ENCODE data around the gene ULBP2.
"Not testable (repeated sequence)": the region's sequence is repeated elsewhere in the genome, so short reads cannot be mapped to it uniquely, and the experiment has no call there.

Gene ULBP2

GRCh38 chr6:149901444-149902140, 40.2 kb upstream of the ULBP2 start:
- H3K9me3 Mint-ChIP-seq, result no peaks in the 10 kb centered on the region
- ATAC-seq (replicated peaks) (no peak), DNase-seq (no peak)
- peaks cover 7 to 12% of the 10 kb centered on the region in 2 donors for H3K4me1 Mint-ChIP-seq (ENCODE audit: low read depth in 2 of 2)
- H3K27me3 Mint-ChIP-seq, result peaks cover 17 to 49% of the 10 kb centered on the region in 2 donors
- H3K36me3 Mint-ChIP-seq (ENCODE audit: insufficient read depth), result no peaks in the 10 kb centered on the region
- no peak overlapping the region for H3K4me3 Mint-ChIP-seq
- no peak overlapping the region for H3K27ac Mint-ChIP-seq

DNA sequence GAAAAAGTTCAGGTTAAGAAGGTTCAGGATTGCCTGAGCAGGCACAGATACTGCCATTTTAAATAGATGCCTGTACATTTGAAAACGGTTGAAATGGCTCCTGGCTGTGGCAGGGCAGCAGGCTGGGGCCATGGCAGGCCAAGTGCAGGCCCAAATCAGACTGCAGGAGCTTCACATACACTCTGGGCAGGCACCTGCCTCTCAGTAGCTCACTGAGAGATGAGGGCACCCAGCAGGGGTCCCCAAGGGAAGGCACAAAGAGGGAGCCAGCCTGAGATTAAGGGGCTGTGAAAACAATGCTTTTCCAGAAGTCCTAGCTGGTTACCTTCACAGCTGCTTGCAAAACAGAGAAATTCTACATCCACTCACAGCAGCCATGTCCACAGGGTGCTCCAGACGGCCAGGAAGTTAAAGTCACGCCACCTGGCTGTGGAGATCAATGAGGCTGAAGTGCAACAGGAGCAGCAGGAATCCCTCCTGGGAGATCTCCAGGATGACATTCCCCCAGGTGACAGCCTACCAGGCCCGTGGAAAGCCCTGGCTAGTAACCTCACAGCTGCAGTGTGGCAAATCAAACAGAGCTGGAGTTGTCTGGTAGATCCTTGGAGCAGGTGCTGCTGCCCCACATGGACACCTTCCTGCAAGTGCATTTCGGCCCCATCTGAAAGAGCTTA, 37.7 kb upstream of the ULBP2 start:
- H3K36me3 Mint-ChIP-seq (ENCODE audit: insufficient read depth), result no peaks in the 10 kb centered on the region
- peaks cover 3 to 7% of the 10 kb centered on the region in 2 donors for H3K9me3 Mint-ChIP-seq
- peaks cover 17 to 42% of the 10 kb centered on the region in 2 donors for H3K27me3 Mint-ChIP-seq
- DNase-seq (no peak), ATAC-seq (replicated peaks) (no peak)
- no peak overlapping the region for H3K27ac Mint-ChIP-seq
- no peak overlapping the region for H3K4me3 Mint-ChIP-seq
- no peaks in the 10 kb centered on the region for H3K4me1 Mint-ChIP-seq (ENCODE audit: low read depth in 2 of 2)

GRCh38 chr6:149904661-149905370, 37.0 kb upstream of the ULBP2 start:
- Mint-ChIP-seq H3K4me1 (ENCODE audit: low read depth in 2 of 2) (no peaks in the 10 kb centered on the region), H3K36me3 (ENCODE audit: insufficient read depth) (no peaks in the 10 kb centered on the region), H3K27me3 (peaks cover 17 to 39% of the 10 kb centered on the region in 2 donors), H3K9me3 (peaks cover 3 to 7% of the 10 kb centered on the region in 2 donors), H3K4me3 (no peak overlapping the region), H3K27ac (no peak overlapping the region)
- ATAC-seq (replicated peaks) (no peak), DNase-seq (no peak)

DNA sequence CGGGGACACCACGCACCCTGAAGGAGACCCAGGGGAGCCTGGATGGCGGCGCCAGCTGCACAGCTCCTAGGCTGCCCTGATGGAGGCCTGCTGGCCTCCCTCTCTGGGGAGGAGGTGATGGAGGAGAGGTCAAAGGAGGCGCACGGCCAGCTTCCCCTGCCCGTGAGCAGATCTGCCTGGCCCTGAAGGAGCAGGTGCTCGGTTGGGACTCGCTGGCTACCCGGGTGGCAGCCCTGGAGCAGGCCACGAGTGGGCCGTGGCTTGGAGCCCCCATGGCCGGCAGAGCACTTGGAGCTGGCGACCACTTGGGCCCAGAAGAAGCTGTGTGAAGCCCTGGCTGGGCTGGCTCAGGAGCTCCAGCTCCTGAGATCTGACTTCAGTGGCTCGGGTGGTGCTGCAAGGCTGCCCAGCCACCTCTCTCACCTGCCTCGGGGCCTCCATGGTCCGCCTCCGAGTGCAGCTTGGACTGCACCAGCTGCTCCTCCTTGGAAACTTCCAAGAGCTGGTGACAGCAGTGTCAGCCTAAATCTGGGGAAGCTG, 36.4 kb upstream of the ULBP2 start:
- DNase-seq, result no peak
- H3K27me3 Mint-ChIP-seq, result peaks cover 21 to 45% of the 10 kb centered on the region in 2 donors
- H3K27ac Mint-ChIP-seq, result no peak overlapping the region

DNA sequence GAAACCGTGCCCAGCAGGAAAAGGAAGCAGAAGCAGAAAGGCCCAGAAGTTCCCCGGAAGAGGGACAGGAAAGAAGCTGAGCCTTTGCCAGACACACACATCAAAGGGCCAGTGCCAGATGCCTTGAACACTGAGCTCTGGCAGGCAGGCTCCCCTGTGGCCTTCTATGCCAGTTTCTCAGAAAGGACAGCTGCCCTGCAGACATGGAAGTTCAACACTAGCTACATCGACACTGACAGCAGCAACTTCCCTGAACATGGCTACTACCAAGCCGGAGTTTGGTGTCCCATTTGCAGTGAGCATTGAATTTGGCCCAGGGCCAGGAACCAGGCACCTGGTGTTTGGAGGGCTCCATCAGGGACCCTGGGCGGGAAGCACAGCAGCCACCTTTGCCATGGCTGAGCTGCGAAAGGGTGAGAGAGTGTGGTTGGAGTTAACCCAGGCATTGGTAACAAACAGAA, 35.9 kb upstream of the ULBP2 start:
- H3K4me3 Mint-ChIP-seq, result no peak overlapping the region
- peaks cover 3 to 7% of the 10 kb centered on the region in 2 donors for H3K9me3 Mint-ChIP-seq
- ATAC-seq (replicated peaks) (no peak), DNase-seq (no peak)
- no peaks in the 10 kb centered on the region for H3K4me1 Mint-ChIP-seq (ENCODE audit: low read depth in 2 of 2)
- H3K27ac Mint-ChIP-seq, result no peak overlapping the region
- no peaks in the 10 kb centered on the region for H3K36me3 Mint-ChIP-seq (ENCODE audit: insufficient read depth)
- peaks cover 26 to 50% of the 10 kb centered on the region in 2 donors for H3K27me3 Mint-ChIP-seq

More for the DNA sequence above, 36.4 kb upstream of the ULBP2 start:
- ATAC-seq (replicated peaks), result no peak
- Mint-ChIP-seq H3K4me3 (no peak overlapping the region), H3K4me1 (ENCODE audit: low read depth in 2 of 2) (no peaks in the 10 kb centered on the region), H3K36me3 (ENCODE audit: insufficient read depth) (no peaks in the 10 kb centered on the region), H3K9me3 (peaks cover 3 to 7% of the 10 kb centered on the region in 2 donors)

DNA sequence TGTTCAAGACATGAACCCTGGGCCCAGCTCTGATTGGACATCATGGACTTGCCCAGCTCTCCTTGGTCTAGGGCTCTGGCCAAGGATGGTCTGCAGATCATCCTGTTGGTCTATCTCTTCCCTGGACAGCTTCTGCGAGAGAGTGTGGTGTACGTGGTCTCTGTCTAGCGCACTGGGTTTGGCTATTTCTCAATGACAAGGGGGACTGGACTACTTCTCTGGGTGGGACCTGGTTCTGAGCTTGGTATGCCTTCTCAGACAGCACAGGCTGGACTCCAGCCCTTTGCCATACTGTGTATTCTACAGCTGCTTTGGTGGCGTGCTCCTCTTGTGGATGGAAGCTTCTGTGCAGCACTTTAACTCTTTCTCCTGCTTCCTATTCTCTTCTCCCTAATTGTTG, 35.4 kb upstream of the ULBP2 start:
- Mint-ChIP-seq H3K27ac (no peak overlapping the region), H3K4me3 (no peak overlapping the region)

DNA sequence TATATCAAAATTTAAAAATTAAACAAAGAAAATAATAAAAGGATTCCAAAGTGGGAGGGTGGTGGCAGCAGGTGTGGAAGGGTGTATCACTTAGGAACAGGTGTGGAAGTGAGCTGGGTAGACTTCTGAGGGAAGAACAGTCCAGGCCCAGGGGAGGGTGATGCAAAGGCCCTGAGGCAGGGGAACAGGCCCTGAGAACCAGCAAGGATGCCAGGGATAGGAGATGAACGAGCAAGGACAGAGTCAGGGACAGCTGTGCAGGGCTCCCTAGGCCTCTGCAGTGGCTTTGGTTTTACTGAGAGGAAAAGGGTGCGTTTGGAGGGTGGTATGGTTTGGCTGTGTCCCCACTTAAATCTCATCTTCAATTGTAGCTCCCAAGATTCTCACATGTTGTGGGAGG, 34.5 kb upstream of the ULBP2 start:
- DNase-seq (no peak), ATAC-seq (replicated peaks) (no peak)
- H3K4me1 Mint-ChIP-seq (ENCODE audit: low read depth in 2 of 2), result no peaks in the 10 kb centered on the region
- H3K36me3 Mint-ChIP-seq (ENCODE audit: insufficient read depth), result no peaks in the 10 kb centered on the region
- H3K4me3 Mint-ChIP-seq, result no peak overlapping the region
- H3K27me3 Mint-ChIP-seq, result peaks cover 29 to 49% of the 10 kb centered on the region in 2 donors
- H3K27ac Mint-ChIP-seq, result no peak overlapping the region
- peaks cover 3 to 7% of the 10 kb centered on the region in 2 donors for H3K9me3 Mint-ChIP-seq

More for the DNA sequence above, 35.4 kb upstream of the ULBP2 start:
- DNase-seq, result no peak
- Mint-ChIP-seq H3K4me1 (ENCODE audit: low read depth in 2 of 2) (no peaks in the 10 kb centered on the region), H3K27me3 (peaks cover 31 to 52% of the 10 kb centered on the region in 2 donors), H3K9me3 (peaks cover 3 to 7% of the 10 kb centered on the region in 2 donors), H3K36me3 (ENCODE audit: insufficient read depth) (no peaks in the 10 kb centered on the region)
- no peak for ATAC-seq (replicated peaks)

GRCh38 chr6:149908480-149908879, 33.3 kb upstream of the ULBP2 start:
- not testable (repeated sequence) for H3K4me1 Mint-ChIP-seq (ENCODE audit: low read depth in 2 of 2); H3K9me3 Mint-ChIP-seq; H3K4me3 Mint-ChIP-seq; DNase-seq; H3K27ac Mint-ChIP-seq; ATAC-seq (replicated peaks); H3K36me3 Mint-ChIP-seq (ENCODE audit: insufficient read depth)
- H3K27me3 Mint-ChIP-seq, result peaks cover 33 to 55% of the 10 kb centered on the region in 2 donors

GRCh38 chr6:149909701-149910470, 31.9 kb upstream of the ULBP2 start:
- H3K4me1 Mint-ChIP-seq (ENCODE audit: low read depth in 2 of 2), result no peaks in the 10 kb centered on the region
- peaks cover 3 to 7% of the 10 kb centered on the region in 2 donors for H3K9me3 Mint-ChIP-seq
- H3K4me3 Mint-ChIP-seq, result no peak overlapping the region
- peaks cover 36 to 54% of the 10 kb centered on the region in 2 donors for H3K27me3 Mint-ChIP-seq
- ATAC-seq (replicated peaks), result no peak
- no peak for DNase-seq
- no peaks in the 10 kb centered on the region for H3K36me3 Mint-ChIP-seq (ENCODE audit: insufficient read depth)
- H3K27ac Mint-ChIP-seq, result no peak overlapping the region

DNA sequence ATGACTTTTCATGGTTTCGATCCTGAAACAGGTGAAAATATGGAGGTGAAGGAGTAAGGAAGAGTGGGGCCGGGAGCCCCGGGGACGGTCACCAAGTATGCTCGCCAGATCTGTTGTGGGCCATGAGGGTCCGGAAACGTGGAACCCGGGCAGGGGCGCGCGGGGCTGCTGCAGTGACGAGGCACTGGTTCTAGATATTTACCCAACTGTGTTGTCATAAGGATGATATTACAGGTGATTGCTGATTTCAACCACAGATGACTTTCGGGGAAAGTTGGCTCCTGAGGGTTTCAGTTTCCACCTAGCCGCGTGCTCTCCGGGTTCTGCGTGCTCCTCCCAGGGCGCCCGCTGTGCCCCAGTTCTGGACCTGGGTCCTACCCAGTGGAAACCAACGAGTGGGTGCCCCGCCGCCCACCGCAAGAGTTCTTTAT, 31.1 kb upstream of the ULBP2 start:
- ATAC-seq (replicated peaks) (no peak), DNase-seq (no peak)
- Mint-ChIP-seq H3K36me3 (ENCODE audit: insufficient read depth) (no peaks in the 10 kb centered on the region), H3K4me3 (no peak overlapping the region), H3K27ac (no peak overlapping the region), H3K9me3 (peaks cover 3 to 7% of the 10 kb centered on the region in 2 donors), H3K4me1 (ENCODE audit: low read depth in 2 of 2) (no peaks in the 10 kb centered on the region), H3K27me3 (peaks cover 32 to 46% of the 10 kb centered on the region in 2 donors)

GRCh38 chr6:149912680-149913079, 29.1 kb upstream of the ULBP2 start:
- H3K27me3 Mint-ChIP-seq, result peaks cover 32 to 47% of the 10 kb centered on the region in 2 donors
- H3K27ac Mint-ChIP-seq; ATAC-seq (replicated peaks); H3K4me1 Mint-ChIP-seq (ENCODE audit: low read depth in 2 of 2); H3K9me3 Mint-ChIP-seq; H3K4me3 Mint-ChIP-seq; H3K36me3 Mint-ChIP-seq (ENCODE audit: insufficient read depth); DNase-seq: not testable (repeated sequence)

DNA sequence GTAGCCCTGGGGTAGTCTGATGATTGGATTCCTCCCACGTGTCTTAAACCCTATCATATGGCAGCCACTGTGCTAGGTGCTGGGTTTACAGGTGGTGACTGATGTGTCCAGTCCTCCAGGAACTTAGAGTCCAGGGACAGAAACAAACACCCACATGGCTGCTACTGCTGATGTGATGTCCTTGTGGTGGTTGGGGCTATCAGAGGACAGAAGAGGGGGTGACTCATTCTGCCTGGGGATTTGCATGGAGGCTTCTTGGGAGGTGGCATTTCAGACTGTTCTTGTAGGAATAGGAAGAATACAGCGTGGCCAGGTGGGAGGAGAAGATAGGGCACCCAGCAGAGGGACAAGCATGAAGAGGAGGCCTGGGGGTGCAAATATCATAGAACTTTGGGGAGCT, 28.7 kb upstream of the ULBP2 start:
- H3K4me1 Mint-ChIP-seq (ENCODE audit: low read depth in 2 of 2), result no peaks in the 10 kb centered on the region
- no peak overlapping the region for H3K4me3 Mint-ChIP-seq
- ATAC-seq (replicated peaks), result no peak
- peaks cover 32 to 51% of the 10 kb centered on the region in 2 donors for H3K27me3 Mint-ChIP-seq
- H3K9me3 Mint-ChIP-seq, result peaks cover under 1 to 3% of the 10 kb centered on the region in 2 donors
- DNase-seq, result no peak
- no peak overlapping the region for H3K27ac Mint-ChIP-seq
- no peaks in the 10 kb centered on the region for H3K36me3 Mint-ChIP-seq (ENCODE audit: insufficient read depth)
